Stimulated activated CD8-positive, alpha-beta memory T cell treated with anti-CD3 and anti-CD28 coated beads, Interleukin-12 subunit alpha, Interleukin-12 subunit beta, amount 100 ng/mL, for 24 hours (primary cell): ENCODE results near the gene DIO2.

Experiments
- DNase-seq: peaks from one replicate; pipeline ENCODE4 v3.0.0-alpha.2; 2020; ENCODE audit errors: extremely low read depth

Gene DIO2

GRCh38 chr14:80211153-80212022 is at the start of gene DIO2:
Gene DIO2 (minus strand): TSS chr14:80211504. CDS start chr14:80211472, 32 bp downstream.
- no peak for DNase-seq

DNA sequence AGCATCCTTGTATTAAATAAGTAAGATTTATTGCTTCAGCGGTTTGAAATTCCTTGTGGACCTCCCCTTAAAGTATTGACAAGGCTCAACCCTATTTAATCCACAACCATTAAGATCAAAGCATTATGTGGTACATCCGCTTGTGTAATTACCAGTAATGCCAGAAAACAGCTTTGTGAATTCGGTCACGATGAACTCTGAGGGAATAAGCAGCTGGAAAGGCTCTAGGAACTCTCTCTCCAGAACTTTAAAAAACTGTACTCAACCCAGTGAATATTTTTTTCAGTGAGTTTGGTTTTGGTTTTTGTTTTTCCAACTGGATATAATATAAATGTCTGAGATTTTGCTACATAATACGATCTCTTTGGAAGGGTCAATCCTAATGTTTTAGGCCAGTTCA is 49.3 kb upstream of the DIO2 start:
- no peak for DNase-seq

DNA sequence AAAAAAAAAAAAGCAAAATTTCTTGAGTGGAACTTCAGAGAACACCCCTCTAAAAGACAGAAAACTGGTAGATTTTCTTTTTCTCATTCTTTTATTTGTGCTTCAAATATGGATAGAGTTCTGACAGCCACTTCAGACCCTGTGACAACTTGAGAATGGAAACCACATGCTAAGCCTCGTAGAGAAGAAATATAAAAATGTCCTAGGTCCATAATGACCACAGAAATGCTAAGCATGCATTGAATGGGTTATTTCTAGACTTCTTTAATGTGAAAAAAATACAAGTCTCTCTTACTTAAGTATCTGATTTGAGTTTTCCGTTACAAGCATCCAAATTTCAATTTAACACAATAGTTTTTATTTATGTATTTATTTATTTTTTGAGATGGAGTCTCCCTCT is 28.3 kb upstream of the DIO2 start:
- no peak for DNase-seq

DNA sequence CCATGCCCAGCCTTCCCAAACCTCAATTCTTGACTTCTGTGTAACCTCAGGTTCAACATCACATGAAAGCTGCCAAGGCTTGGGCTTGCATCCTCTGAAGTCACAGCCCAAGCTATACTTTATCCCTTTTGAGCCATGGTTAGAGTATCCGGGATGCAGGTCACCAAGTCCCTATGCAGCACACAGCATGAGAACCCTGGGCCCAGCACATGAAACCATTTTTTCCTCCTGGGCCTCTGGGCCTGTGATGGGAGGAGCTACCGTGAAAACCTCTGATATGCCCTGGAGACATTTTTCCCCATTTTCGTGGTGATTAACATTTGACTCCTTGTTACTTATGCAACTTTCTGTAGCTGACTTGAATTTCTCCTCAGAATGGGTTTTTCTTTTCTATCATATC is 25.8 kb upstream of the DIO2 start:
- no peak for DNase-seq

DNA sequence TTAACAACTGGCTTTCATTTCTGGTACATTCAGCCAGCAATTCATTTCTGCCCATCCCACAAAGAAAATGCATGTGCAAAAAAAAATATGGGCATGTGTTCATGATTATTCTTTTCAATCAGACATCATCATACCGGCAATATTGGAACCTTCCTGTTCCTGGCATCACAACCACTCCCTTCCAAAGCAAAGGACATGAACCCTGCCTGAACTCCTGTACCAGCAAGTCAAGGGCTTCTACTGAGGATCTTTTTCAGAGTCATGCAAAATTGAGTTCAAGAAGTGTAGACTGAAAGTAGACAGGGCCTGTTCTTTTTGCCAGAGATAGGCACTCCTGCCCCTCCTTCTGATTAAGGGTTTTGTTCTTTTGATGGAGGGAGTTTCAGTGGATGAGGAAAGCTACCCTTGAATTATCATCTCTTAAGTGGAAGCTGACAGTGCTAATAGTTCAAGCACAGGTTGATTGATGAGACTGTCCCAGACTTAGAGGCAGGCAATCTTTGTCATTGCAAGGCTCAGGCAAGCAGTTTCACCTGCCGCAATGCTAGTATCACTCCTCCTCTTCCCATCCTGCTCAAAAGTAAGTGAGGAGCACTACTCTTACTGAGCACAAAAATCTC is 22.3 kb upstream of the DIO2 start:
- DNase-seq = no peak

DNA sequence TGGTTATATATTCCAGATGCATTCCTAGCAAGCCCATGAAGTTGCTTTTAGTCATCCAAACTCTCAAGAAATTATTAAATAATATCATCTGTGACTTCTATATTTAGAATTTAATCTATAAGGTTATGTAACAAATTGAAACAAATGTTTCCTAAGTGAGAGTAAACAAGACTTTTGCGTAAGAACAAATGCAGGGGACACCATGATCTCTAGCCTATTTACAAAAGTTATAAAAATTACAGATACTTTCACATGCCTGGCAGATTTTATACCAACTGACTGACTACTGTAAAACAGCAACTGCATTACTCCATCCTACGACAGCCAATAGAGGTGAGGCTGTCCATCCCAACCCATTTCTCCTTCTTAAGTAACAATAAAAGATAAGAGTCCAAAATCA is 20.4 kb upstream of the DIO2 start:
- DNase-seq = no peak

DNA sequence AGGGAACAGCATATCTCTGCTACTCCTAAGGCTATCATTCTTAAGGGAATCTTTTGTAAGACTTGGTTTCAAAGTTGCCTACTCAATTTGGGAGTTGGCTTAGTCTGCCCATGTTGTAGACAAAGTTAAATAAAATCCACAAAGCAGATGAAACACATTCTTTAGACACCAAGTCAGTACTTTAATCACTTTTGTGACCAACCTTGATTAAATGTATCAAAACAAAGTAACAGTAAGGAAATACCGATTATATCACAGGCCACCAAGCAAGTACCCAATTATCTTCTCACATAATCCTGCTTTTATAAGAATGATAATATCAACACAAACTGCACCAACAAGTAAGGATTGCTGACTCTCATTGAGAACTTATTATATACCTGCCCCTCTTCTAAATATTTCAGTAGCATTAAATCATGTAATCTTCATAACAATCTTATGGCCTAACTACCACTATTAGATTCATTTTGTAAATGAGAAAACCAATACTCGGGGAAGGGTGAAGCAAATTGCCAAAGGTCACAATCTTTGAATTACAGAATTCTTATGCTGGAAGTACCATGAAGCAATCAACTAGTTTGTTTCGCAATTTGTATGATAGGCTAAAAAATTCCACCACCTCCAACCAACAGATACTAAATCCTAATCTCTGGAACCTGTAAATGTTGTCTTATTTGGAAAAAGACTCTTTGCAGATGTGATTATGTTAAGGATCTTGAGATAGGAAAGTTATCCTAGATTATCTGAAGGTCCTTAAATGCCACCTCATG is 12.6 kb upstream of the DIO2 start:
- no peak for DNase-seq

DNA sequence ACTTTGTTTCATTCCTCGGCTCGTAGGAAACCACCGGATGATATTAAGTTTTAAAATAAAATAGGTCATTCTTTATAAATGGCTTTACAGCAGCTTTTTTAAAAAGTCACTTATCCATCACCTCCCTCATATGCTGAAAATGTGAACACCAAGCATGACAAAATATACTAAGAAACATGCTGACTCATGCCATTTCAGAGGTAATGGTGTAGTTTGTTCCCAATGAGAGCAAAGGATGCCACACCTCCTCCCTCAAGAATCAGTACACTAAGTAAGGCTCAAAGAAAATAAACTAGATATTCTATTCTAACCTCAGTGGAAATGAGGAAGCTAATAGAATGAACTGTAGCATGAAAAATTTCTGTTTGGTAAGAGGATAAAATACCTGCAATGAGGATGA is 5.5 kb upstream of the DIO2 start:
- DNase-seq = no peak

DNA sequence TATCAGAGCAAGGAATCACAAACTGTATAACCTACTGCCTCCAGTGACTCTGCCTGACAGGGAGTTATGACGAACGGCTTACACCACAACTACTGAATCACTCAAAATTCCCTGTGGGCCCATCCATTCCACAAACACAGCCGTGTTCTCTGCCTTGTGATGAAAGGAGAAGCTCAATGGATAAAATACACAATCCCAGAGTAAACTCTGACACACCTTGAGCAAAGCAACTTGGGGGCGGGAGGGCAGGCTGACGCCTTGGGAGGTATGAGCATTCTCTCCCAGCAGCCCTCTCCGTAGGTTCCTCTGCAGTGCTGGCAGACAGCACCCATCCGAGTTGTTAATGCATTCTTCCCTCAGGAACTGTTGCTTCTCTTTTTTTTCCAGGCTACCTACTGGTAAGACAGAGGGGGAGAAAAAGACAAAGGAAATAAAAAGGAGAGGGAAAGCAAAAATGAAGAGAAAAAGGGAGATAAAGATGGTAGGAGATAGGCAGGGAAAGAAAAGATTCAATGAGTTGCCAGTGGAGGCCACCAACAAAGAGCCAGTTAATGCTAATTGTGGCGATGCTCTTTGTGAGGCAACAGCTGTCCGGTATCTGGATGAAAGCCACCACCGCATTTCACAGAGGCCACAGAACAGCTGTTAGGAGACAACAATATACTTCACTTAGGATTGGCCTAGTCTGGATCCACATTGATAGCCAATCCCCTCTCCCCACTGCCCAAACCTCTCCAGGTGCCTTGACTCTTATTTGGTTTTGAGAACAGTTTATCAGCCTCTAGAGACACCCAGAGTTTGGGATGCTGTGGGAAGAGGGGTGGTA is 4.7 kb upstream of the DIO2 start:
- no peak for DNase-seq

DNA sequence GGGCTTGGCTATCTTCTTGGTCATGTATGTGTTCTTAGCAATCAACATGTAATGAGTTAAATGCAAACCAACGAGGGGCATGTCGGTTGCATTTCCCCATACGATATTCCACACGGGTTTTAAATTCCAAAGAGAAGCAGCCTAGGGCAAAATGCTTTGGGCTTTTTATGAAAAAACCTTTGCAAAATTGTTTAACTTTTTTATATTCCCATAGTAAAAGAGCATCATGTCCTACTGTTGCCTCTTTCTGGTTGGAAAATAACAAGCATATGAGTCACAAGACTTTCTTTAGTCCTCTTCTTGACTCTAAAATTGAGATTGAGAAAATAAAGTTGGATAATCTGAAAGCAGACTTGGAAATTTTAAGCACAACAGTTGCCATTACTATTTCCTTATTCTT is 3.8 kb upstream of the DIO2 start:
- no peak for DNase-seq

GRCh38 chr14:80213602-80214001 is 2.3 kb upstream of the DIO2 start:
- no peak for DNase-seq

- DNase-seq = no peak
These were observed 706 bp upstream of the DIO2 start for GRCh38 chr14:80212023-80212397.

GRCh38 chr14:80208461-80208860 is 2.8 kb downstream of the DIO2 start:
- no peak for DNase-seq

- DNase-seq = no peak
These were observed 4.8 kb downstream of the DIO2 start for GRCh38 chr14:80206351-80207080.

DNA sequence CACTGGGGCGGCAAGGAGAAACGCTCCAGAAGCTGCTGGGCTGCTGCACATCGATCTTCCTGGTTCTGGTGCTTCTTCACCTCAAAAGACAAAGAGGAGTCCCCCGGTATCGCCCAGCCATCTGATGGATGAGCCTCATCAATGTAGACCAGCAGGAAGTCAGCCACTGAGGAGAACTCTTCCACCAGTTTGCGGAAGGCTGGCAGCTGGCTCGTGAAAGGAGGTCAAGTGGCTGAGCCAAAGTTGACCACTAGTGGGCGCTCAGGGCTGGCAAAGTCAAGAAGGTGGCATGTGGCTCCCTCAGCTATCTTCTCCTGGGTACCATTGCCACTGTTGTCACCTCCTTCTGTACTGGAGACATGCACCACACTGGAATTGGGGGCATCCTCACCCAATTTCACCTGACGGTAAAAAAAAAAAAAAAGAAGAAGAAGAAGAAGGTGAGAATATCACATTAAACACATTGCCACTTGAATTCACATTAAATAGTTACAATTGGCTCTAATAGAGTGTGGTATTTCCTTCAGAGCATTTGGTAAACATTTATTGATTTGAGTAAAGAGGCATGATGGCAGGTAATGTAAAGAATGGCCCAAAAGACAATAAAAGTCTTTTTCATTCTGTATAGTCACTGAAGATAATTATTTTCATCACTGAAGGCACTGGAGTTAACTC is 8.3 kb downstream of the DIO2 start:
- DNase-seq = no peak

DNA sequence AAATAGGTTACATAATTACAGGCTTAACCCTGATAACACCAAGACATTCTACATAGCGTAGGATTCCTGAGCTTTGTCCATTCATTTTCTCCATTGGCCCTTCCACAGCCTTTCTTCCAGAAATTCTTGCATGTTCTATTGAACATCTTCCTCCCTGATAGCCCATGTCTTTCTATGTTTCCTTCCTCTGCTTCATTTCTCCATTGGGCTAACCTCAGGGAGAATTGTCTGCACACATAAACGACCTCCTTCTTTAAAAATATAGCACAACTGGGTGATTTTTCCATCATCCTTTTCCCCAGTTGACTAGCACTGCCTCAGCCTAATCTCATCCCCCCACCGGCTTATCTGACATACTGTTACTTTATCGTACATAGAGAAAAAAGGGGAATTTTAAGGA is 11.2 kb downstream of the DIO2 start:
- DNase-seq = no peak

DNA sequence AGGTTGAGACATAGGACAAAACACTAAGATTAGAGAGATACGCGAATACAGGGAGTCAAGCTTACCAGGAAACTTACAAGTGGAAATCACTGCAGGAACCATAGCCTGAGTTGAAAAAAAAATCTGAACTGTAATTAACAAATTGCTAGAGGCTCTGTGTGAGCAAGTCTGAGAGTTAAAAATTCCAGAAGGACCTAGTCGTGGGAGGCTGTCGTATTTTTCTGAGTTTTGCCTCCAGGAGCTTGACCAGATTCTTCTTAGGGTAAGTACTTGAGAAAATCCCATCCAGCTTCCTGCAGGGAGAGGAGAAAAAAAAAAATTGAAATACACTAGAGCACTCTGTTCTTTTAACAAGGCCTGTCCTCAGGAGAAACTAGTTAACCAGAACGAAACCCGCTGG is 22.7 kb downstream of the DIO2 start:
- DNase-seq = no peak

DNA sequence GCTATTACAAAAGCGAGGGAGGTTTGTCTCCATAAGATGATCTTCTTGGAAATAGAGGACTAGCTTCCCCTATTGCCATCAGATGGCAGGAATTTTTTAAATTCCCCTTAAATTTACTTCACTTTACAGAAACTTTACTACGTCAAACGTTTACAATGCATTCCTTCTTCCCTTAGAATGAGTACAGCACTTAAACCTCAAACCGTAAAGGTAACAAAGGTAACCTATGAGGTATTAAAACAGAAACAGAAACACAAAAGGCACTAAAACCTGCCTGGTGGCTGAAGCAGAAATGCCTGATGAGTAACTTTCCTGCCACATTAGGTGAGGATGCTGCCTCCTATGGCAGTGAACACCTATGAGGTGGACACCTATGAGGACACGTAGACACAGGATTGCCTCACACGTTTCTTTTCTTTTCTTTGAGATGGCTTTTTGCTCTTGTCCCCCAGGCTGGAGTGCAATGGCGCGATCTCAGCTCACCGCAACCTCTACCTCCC is 25.0 kb downstream of the DIO2 start:
- DNase-seq = no peak

DNA sequence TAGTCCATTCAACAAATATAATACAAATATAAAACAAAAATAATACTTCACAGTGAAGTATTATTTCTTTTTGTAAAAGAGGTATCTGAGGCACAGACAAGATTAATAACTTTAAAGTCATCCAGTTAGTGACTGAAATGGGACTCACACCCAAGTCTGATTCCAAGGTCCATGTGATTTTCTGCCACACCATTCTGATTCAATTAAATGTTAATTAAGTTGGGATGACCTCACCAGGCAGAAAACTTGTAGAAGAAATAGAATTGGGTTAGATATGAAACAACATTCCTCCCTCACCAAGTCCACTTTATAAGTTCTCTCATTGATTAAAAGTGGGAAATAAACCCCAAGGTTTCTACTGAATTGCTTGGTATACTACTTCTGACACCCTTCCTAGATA is 34.4 kb downstream of the DIO2 start:
- DNase-seq = no peak

- DNase-seq = no peak
These were observed 38.8 kb downstream of the DIO2 start for GRCh38 chr14:80172375-80173051.
